Upper lobe of right lung (tissue), 1 donor: ENCODE measurements around the gene CCDC185. TPM values are rescaled to one million over a fixed set of nuclear protein-coding genes. Genes with fewer than 3 reads are reported as not detected.
"Not testable (repeated sequence)": the region's sequence is repeated elsewhere in the genome, so short reads cannot be mapped to it uniquely, and the experiment has no call there.

Source experiments
- ATAC-seq: fragments of 200-7000 bp; cut with Tn5 transposase; one replicate; pipeline ENCODE4 v1.9.1; 2020; ENCODE audit warnings: mild to moderate bottlenecking, moderate library complexity
- DNase-seq: peaks from one replicate; pipeline ENCODE4 v3.0.0-alpha.2; 2020
- H3K27ac ChIP-seq: fragments of 200-600 bp; one replicate; pipeline ENCODE4 v1.8.0; 2022
- H3K27me3 ChIP-seq: fragments of 200-600 bp; one replicate; pipeline ENCODE4 v1.8.0; 2022; ENCODE audit warnings: mild to moderate bottlenecking
- H3K36me3 ChIP-seq: fragments of 200-600 bp; one replicate; pipeline ENCODE4 v1.8.0; 2022
- H3K4me1 ChIP-seq: fragments of 200-600 bp; one replicate; pipeline ENCODE4 v1.8.0; 2022
- H3K4me3 ChIP-seq: fragments of 200-600 bp; one replicate; pipeline ENCODE4 v1.8.0; 2022; ENCODE audit warnings: mild to moderate bottlenecking
- H3K9me3 ChIP-seq: fragments of 200-600 bp; one replicate; pipeline ENCODE4 v1.8.0; 2022
- CTCF ChIP-seq: fragments of 200-600 bp; IDR thresholded peaks from one replicate; pipeline ENCODE4 v1.8.0; 2022; ENCODE audit warnings: antibody characterized with exemption
- intact Hi-C: fragments of 100-400 bp; cut with DNase I; formaldehyde crosslinking; loops from one replicate; pipeline ENCODE4 v1.11.0; 2022
- total RNA-seq: library from RNA; stranded (reverse); fragmentation: NEBNext Ultra II Directional; extraction: Animal tissue kit (Norgen Biotek cat#: 25700); gene quantifications from one replicate; pipeline ENCODE4 v1.2.1, GENCODE V29; 2021
- donor health status: DM: no; HTN: yes; CAD: no; lungs with severe emphysema.

Gene CCDC185
- total RNA-seq, 1 donor from 2014 or later, result not detected

GRCh38 chr1:223374064-223374610 lies 19.1 kb upstream of the CCDC185 start:
- ATAC-seq (no peak), DNase-seq (no peak)

GRCh38 chr1:223378754-223379153 lies 14.5 kb upstream of the CCDC185 start:
- Histone ChIP-seq H3K9me3 (no peaks in the 10 kb centered on the region), H3K4me3 (no peak overlapping the region), H3K36me3 (no peaks in the 10 kb centered on the region), H3K27me3 (no peaks in the 10 kb centered on the region), H3K4me1 (no peaks in the 10 kb centered on the region), H3K27ac (no peak overlapping the region)
- DNase-seq (no peak), ATAC-seq (no peak)
- no peak for TF ChIP-seq CTCF
- intact Hi-C loops, result no loop called here

More at GRCh38 chr1:223374064-223374610, 19.1 kb upstream of the CCDC185 start:
- no peak for TF ChIP-seq CTCF
- Histone ChIP-seq H3K4me3 (no peak overlapping the region), H3K9me3 (no peaks in the 10 kb centered on the region), H3K27me3 (no peaks in the 10 kb centered on the region), H3K27ac (no peak overlapping the region), H3K36me3 (no peaks in the 10 kb centered on the region), H3K4me1 (no peaks in the 10 kb centered on the region)
- intact Hi-C loops, result no loop called here

GRCh38 chr1:223386013-223386412 lies 7.2 kb upstream of the CCDC185 start:
- no peaks in the 10 kb centered on the region for H3K36me3 ChIP-seq
- H3K27me3 ChIP-seq, result no peaks in the 10 kb centered on the region
- no peak for ATAC-seq
- TF ChIP-seq CTCF, result no peak
- H3K4me3 ChIP-seq, result no peak overlapping the region
- H3K9me3 ChIP-seq, result no peaks in the 10 kb centered on the region
- no peak overlapping the region for H3K27ac ChIP-seq
- no peaks in the 10 kb centered on the region for H3K4me1 ChIP-seq
- intact Hi-C loops, result no loop called here
- no peak for DNase-seq

- Histone ChIP-seq H3K4me3 (no peak overlapping the region), H3K36me3 (no peaks in the 10 kb centered on the region), H3K27ac (no peak overlapping the region), H3K4me1 (no peaks in the 10 kb centered on the region), H3K27me3 (peaks cover 27% of the 10 kb centered on the region), H3K9me3 (no peaks in the 10 kb centered on the region)
- DNase-seq (no peak), ATAC-seq (no peak)
- intact Hi-C loops, result no loop called here
- no peak for TF ChIP-seq CTCF
Observed at GRCh38 chr1:223390618-223391017, 2.6 kb upstream of the CCDC185 start.

GRCh38 chr1:223394242-223394641 lies 1.0 kb downstream of the CCDC185 start:
- ATAC-seq (peak; percentile 8), DNase-seq (no peak)
- Histone ChIP-seq H3K4me1 (no peaks in the 10 kb centered on the region), H3K9me3 (no peaks in the 10 kb centered on the region), H3K36me3 (no peaks in the 10 kb centered on the region), H3K27me3 (peaks cover 27% of the 10 kb centered on the region), H3K4me3 (no peak overlapping the region), H3K27ac (no peak overlapping the region)
- intact Hi-C loops, result no loop called here
- no peak for TF ChIP-seq CTCF

- Histone ChIP-seq H3K4me1 (no peaks in the 10 kb centered on the region), H3K27me3 (peaks cover 27% of the 10 kb centered on the region), H3K9me3 (no peaks in the 10 kb centered on the region), H3K36me3 (no peaks in the 10 kb centered on the region), H3K4me3 (no peak overlapping the region), H3K27ac (no peak overlapping the region)
- ATAC-seq (peak; percentile 8), DNase-seq (no peak)
- intact Hi-C loops, result no loop called here
- no peak for TF ChIP-seq CTCF
Observed at GRCh38 chr1:223394706-223395105, 1.5 kb downstream of the CCDC185 start.

- H3K27me3 ChIP-seq, intact Hi-C loops: not testable (repeated sequence)
Observed at GRCh38 chr1:223399393-223399792, 6.2 kb downstream of the CCDC185 start.

More at GRCh38 chr1:223399393-223399792, 6.2 kb downstream of the CCDC185 start:
- not testable (repeated sequence) for DNase-seq, H3K27ac ChIP-seq, H3K9me3 ChIP-seq, H3K4me3 ChIP-seq, H3K36me3 ChIP-seq, ATAC-seq, H3K4me1 ChIP-seq
